K562 (cell line): ENCODE data around the gene CEP78. TPM values are rescaled to one million over a fixed set of nuclear protein-coding genes. Genes with fewer than 3 reads are reported as not detected.
A peak's percentile ranks its signal among the peaks of the same experiment; 100 is the strongest.

Experiments
- BCOR ChIP-seq: fragments of 450-650 bp; IDR thresholded peaks from 2 replicates; pipeline ENCODE4 v1.6.1; 2016
- CBX1 ChIP-seq: sonication (generic); IDR thresholded peaks from 2 replicates; pipeline ENCODE4 v1.6.1; 2016; ENCODE audit warnings: antibody characterized with exemption, low read depth, mild to moderate bottlenecking
- CBX2 ChIP-seq: fragments of 200-600 bp; sonication (generic); IDR thresholded peaks from one replicate; pipeline ENCODE4 v1.6.1; 2012; ENCODE audit warnings: mild to moderate bottlenecking, low read length, inconsistent platforms; ENCODE audit not compliant: insufficient read depth, poor library complexity, severe bottlenecking
- CBX5 ChIP-seq: IDR thresholded peaks from 2 replicates; pipeline ENCODE4 v1.6.1; 2014; ENCODE audit warnings: low read depth, borderline replicate concordance
- ETV1 ChIP-seq: fragments of 450-650 bp; conservative IDR thresholded peaks from 2 replicates; pipeline ENCODE4 v1.6.1; 2016; ENCODE audit warnings: missing genetic modification characterization, control low read depth, low read depth, missing compliant biosample characterization
- ILF3 ChIP-seq: fragments of 450-650 bp; IDR thresholded peaks from 2 replicates; pipeline ENCODE4 v1.6.1; 2018; ENCODE audit warnings: antibody characterized with exemption, mild to moderate bottlenecking, moderate library complexity, borderline replicate concordance
- MCM3 ChIP-seq: fragments of 450-650 bp; IDR thresholded peaks from 2 replicates; pipeline ENCODE4 v1.6.1; 2016
- NRF1 ChIP-seq, 2 experiments: fragments of 450-650 bp; IDR thresholded peaks in 1 of 2; conservative IDR thresholded peaks in 1 of 2; 2 replicates each; pipeline ENCODE4 v1.6.1; 2014; ENCODE audit warnings: mild to moderate bottlenecking in 2 of 2
- RB1 ChIP-seq: fragments of 450-650 bp; IDR thresholded peaks from 2 replicates; pipeline ENCODE4 v1.6.1; 2017; ENCODE audit warnings: low read depth, mild to moderate bottlenecking
- SIX5 ChIP-seq, 2 experiments: IDR thresholded peaks; 2 replicates each; pipeline ENCODE4 v1.6.1; 2011; ENCODE audit warnings: low read length in 2 of 2, borderline replicate concordance in 1 of 2, low read depth in 1 of 2, mild to moderate bottlenecking in 1 of 2, moderate library complexity in 1 of 2; ENCODE audit not compliant: insufficient read depth in 1 of 2
- SRSF3 ChIP-seq: fragments of 200-400 bp; formaldehyde crosslinking; IDR thresholded peaks from 2 replicates; pipeline ENCODE4 v1.6.1; 2016; ENCODE audit warnings: mild to moderate bottlenecking, low read length, moderate library complexity; ENCODE audit not compliant: insufficient read depth
- TCF7 ChIP-seq: sonication (generic); IDR thresholded peaks from 2 replicates; pipeline ENCODE4 v1.6.1; 2016; ENCODE audit warnings: antibody characterized with exemption, borderline replicate concordance
- polyA plus RNA-seq, 8 experiments: library from polyadenylated mRNA; depleted of rRNA in 4 of 8; stranded (reverse) in 5 of 8; unstranded in 3 of 8; fragments of >200 nt; fragmentation: Nextera tagmentation in 2 of 8; fragmentation: Illumina TruSeq in 1 of 8; extraction: Ambion mirVana in 2 of 8; extraction: Trizol in 1 of 8; gene quantifications; 2 replicates each; pipeline versions ENCODE4 v1.2.1 to v1.2.3, GENCODE V29; 2011 to 2014; ENCODE audit warnings: inconsistent platforms in 1 of 8, missing spikeins in 1 of 8
- total RNA-seq, 7 experiments: library from RNA; depleted of rRNA in 6 of 7; stranded (reverse); fragments of >200 nt in 6 of 7; fragmentation: Illumina TruSeq in 2 of 7; extraction: Trizol in 2 of 7; gene quantifications; 2 replicates each; pipeline versions ENCODE4 v1.2.1 to v1.2.3, GENCODE V29; 2011 to 2021; ENCODE audit warnings: low replicate concordance in 1 of 7
- TF ChIP-seq, protein P1 (sequence below): IDR thresholded peaks from 2 replicates; pipeline ENCODE4 v1.6.1; 2016; ENCODE audit warnings: missing genetic modification characterization, missing compliant biosample characterization
- TF ChIP-seq, protein P2 (sequence below): sonication (generic); formaldehyde crosslinking; IDR thresholded peaks from 2 replicates; pipeline ENCODE4 v1.8.0; 2022; ENCODE audit warnings: mild to moderate bottlenecking, missing genetic modification reagents
- TF ChIP-seq, protein P3 (sequence below), 2 experiments: fragments of 450-650 bp; IDR thresholded peaks; 2 replicates each; pipeline ENCODE4 v1.6.1; 2016; ENCODE audit warnings: mild to moderate bottlenecking in 2 of 2, borderline replicate concordance in 1 of 2, low read depth in 1 of 2, moderate library complexity in 1 of 2
- TF ChIP-seq, protein P4 (sequence below): IDR thresholded peaks from 3 replicates; pipeline ENCODE4 v1.6.1; 2011; ENCODE audit warnings: borderline replicate concordance, mild to moderate bottlenecking; ENCODE audit not compliant: insufficient read length, insufficient read depth

Gene CEP78
- total and polyA plus RNA-seq, 9 of the 15 experiments (the other 6 are each of a cell fraction or from before 2014, with no cell fraction given): 3.5 to 26.0 (median 21.5) TPM

DNA sequence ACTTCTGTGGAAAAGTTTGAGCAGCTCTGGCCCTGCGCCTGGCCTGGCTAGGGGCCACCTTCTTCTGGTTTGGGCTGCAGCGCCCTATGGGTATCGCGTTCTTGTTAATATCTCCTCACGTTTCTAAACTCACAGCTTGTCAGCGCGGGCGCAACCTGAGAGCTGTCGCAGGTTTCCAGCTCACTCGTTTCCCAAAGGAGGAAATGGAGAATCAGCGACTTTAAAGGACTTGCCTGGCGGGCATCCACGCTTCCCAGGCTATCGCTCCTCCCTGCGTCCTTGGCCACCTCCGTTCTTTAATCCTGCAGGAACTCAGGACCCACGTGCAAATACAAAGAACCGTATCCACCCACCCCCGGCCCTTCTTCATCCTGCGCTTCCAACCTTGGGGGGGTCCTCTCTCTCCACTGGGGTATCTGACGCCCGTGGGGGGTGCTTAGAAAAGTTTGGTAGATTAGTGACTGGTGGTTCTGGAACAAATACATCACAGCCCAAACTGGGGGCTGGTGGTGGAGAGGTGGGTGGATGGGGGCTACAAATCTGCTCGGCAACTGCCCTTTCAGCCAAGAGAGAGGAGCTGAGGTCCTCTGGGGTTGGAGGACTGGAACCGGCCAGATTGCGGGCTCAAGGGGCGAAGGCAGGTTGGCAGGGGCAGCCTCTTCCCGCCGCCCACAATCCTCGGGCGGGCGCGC, 60.5 kb downstream of the CEP78 start (continued):
- TF ChIP-seq, protein P1, sequence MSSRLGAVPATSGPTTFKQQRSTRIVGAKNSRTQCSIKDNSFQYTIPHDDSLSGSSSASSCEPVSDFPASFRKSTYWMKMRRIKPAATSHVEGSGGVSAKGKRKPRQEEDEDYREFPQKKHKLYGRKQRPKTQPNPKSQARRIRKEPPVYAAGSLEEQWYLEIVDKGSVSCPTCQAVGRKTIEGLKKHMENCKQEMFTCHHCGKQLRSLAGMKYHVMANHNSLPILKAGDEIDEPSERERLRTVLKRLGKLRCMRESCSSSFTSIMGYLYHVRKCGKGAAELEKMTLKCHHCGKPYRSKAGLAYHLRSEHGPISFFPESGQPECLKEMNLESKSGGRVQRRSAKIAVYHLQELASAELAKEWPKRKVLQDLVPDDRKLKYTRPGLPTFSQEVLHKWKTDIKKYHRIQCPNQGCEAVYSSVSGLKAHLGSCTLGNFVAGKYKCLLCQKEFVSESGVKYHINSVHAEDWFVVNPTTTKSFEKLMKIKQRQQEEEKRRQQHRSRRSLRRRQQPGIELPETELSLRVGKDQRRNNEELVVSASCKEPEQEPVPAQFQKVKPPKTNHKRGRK (tag): no peak
- TF ChIP-seq SRSF3 (peak; percentile 78; the same call in 1 of the 2 replicates), ILF3 (no peak), CBX2 (no peak), BCOR (no peak), CBX5 (no peak), NRF1 (conservative IDR thresholded peaks at IDR 0.05 in 1 of 2, IDR thresholded peaks at IDR 0.05 in 1 of 2) (no peak), SIX5 (IDR thresholded peaks at IDR 0.05; ENCODE audit: borderline replicate concordance in 1 of 2, insufficient read depth in 1 of 2, low read depth in 1 of 2, low read length in 2 of 2) (no peak), MCM3 (no peak), RB1 (0 out of 2 replicates have a peak, but pooled peaks have one; percentile 23), ETV1 (tag) (no peak), TCF7 (no peak), CBX1 (no peak)
- TF ChIP-seq, protein P2, sequence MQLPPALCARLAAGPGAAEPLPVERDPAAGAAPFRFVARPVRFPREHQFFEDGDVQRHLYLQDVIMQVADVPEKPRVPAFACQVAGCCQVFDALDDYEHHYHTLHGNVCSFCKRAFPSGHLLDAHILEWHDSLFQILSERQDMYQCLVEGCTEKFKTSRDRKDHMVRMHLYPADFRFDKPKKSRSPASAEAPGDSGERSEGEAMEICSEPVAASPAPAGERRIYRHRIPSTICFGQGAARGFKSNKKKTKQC (CRISPR knock-in tag): no peak; the same call in 1 of the 2 replicates
- TF ChIP-seq, protein P3, sequence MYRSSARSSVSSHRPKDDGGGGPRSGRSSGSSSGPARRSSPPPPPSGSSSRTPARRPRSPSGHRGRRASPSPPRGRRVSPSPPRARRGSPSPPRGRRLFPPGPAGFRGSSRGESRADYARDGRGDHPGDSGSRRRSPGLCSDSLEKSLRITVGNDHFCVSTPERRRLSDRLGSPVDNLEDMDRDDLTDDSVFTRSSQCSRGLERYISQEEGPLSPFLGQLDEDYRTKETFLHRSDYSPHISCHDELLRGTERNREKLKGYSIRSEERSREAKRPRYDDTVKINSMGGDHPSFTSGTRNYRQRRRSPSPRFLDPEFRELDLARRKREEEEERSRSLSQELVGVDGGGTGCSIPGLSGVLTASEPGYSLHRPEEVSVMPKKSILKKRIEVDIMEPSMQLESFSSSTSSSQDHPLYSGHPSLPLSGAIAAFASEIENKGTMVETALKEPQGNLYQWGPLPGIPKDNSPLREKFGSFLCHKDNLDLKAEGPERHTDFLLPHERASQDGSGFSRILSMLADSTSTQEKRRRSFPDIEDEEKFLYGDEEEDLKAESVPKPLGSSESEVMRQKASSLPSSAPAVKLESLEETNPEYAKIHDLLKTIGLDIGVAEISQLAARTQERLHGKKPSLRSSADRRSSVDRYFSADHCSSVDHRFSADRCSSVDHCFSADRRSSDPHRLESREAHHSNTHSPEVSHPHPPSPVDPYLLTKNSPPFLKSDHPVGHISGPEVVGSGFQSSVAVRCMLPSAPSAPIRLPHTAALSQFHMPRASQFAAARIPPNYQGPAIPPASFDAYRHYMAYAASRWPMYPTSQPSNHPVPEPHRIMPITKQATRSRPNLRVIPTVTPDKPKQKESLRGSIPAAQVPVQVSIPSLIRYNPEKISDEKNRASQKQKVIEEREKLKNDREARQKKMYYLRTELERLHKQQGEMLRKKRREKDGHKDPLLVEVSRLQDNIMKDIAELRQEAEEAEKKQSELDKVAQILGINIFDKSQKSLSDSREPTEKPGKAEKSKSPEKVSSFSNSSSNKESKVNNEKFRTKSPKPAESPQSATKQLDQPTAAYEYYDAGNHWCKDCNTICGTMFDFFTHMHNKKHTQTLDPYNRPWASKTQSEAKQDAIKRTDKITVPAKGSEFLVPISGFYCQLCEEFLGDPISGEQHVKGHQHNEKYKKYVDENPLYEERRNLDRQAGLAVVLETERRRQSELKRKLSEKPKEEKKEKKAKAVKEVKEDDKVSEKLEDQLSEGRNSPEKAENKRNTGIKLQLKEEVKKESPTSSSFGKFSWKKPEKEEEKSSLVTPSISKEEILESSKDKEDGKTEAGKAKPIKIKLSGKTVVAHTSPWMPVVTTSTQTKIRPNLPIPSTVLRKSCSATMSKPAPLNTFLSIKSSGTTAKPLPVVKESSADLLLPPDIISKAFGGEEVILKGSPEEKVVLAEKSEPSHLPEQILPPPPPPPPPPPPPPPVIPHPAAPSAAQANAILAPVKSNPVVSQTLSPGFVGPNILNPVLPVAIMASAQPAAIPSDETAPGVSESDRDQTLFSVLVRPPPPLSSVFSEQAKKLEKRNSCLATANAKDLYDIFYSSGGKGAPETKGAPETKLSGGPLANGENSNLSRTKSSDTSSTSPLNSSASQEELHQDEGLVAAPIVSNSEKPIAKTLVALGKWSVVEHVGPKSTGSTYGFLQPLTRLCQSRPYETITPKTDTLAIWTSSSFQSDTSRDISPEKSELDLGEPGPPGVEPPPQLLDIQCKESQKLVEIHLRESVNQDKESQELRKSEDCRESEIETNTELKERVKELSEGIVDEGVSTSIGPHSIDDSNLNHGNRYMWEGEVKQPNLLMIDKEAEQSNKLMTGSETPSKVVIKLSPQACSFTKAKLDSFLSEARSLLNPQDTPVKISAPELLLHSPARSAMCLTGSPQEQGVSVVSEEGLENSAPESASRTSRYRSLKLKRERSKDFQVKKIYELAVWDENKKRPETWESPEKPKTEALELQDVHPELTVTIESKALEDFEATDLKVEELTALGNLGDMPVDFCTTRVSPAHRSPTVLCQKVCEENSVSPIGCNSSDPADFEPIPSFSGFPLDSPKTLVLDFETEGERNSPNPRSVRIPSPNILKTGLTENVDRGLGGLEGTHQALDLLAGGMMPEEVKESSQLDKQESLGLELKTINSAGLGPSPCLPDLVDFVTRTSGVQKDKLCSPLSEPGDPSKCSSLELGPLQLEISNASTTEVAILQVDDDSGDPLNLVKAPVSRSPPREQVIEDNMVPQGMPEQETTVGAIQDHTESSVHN (IDR thresholded peaks at IDR 0.05; ENCODE audit: borderline replicate concordance in 1 of 2, low read depth in 1 of 2): no peak
- TF ChIP-seq, protein P4, sequence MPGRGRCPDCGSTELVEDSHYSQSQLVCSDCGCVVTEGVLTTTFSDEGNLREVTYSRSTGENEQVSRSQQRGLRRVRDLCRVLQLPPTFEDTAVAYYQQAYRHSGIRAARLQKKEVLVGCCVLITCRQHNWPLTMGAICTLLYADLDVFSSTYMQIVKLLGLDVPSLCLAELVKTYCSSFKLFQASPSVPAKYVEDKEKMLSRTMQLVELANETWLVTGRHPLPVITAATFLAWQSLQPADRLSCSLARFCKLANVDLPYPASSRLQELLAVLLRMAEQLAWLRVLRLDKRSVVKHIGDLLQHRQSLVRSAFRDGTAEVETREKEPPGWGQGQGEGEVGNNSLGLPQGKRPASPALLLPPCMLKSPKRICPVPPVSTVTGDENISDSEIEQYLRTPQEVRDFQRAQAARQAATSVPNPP: no peak
